Eye (tissue), 1 donor: ENCODE results near the gene AHNAK2.

Experiments used
- DNase-seq: peaks from one replicate; pipeline ENCODE4 v3.0.0-alpha.2; 2015

The AHNAK2 gene

DNA sequence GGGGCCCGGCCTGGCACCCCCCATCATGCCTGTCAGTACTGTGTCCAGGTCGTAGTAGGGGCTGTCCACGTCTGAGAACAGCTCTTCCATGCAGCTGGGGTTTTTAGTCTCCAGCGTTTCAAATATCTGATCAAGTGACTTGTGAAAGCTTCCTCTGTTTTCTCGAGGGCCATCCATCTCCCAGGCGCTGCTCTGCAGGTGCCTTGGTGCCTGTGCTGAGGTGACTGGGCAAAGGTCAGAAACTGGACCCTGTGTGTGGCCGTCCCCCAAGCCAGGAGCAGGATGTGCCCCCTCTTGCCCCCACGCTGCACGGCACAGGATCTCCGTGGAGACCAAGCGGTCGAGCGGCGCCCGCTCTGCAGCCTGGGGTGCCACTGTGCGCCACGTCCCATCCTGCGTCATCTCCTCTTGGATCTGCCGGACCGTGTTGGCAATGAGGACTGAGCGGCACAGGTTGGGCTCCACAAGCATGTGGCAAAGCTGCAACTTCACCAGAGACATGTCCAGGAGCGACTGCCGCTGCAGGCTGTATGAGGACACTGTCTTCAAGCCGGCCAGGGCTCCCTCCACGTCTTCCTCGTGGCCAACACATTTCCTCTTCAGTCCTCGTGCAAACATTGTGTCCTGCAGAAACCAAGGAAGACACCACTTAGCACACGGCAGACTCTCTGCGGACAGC lies 33.3 kb upstream of the AHNAK2 start:
- DNase-seq: no peak

DNA sequence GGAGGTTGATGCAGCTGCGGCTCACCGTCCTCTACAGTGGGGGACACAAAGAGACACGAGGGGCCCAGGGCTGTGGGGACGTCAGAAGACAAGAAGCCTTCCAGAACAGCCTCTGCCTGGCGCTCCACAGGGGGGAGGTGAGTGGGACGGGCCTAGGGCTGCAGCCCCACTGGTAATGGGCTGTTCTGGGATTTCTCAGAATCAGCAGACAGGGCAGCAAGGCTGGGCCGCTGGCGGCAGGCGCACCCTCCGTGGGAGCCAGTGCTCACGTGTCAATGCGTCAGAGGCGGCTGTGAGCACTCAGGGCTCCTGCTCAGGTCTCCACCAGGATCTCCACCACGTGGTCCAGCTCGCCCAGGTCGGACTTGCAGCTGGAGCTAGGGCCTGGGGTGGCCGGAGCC lies 32.7 kb upstream of the AHNAK2 start:
- no peak for DNase-seq

DNA sequence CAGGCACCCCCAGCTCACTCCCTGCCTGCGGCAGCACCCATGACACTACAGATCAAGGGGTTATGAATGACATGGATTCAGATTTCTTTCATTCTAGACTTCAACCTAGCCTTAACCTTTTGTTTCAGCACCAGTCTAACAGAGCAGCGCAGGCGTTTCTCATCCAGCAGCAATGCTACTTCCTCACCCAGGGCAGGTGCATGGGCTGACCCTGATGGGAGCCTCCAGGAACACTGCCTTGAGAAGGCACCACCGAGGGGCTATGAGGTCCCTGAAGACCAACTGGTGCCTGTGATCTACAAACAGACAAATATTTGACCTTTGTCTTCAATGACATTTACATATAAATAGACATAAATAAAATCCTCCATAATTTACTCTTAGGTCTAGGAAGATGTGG lies 31.9 kb upstream of the AHNAK2 start:
- DNase-seq: no peak

DNA sequence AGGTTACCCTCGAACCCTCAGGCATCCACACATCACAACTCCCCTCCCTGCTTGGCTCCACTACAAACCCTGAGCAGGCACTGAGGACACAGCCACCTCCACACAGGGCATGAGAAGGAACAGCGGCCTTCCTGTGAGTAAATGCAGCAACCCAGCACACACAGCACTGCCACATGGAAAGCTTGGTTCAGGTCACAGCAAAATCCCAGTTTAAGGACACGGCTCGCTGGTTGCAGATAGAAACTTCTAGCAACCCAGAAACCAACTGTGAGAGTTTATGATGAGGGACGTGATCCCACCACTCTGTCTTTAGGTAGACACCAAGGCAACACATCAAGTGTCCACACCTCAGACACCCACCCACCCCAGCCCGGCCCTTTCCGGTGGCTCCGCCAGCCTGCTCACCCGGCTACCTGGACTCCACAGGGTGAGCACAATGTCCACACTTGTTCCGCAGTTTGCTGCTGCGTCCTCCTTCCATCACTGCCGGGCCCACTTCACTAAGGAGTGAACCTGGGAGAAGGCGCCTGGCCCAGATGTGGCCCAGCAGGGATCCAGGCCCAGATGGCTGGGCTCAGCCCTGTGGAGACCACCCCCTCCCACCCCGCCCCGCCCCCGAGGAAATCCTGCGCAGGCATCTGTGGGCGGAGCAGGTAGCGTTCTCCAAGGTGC lies 29.6 kb upstream of the AHNAK2 start:
- no peak for DNase-seq

DNA sequence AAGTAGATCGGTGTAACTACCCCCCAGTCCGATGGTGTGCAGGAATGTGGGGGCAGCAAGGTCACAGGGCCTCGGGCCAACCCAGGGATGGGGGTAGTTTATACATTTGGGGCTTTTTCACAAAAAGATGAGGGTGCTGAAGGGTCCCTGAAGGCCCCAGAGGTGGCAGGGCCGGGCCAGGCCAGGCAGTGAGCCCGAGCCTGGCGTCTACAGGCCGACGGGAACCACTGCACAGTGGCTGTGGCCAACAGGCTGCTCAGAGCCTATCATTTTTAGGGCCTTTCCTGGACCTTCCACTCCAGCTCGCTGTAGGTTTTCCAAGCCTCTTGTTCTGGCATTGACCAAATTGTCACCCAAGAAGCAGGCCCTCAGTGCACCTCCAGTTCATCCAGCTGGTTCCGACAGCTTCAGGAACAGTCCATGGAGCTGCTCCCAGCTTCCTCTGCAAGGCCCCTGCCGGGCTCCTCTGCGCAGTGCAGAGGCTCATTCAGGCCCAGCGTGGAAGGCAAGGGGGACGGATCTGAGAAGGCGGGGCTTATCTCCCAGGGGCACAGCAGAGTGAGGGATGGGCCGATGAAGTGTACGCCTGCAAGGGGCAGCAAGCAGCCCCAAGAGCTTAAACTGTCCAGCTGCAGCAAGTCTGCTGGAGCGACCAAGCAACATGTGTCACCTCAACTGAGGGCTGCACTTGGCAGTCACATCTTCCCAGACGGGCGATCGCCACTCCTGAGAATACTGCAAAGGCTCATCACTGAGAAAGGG lies 28.8 kb upstream of the AHNAK2 start:
- DNase-seq: no peak

DNA sequence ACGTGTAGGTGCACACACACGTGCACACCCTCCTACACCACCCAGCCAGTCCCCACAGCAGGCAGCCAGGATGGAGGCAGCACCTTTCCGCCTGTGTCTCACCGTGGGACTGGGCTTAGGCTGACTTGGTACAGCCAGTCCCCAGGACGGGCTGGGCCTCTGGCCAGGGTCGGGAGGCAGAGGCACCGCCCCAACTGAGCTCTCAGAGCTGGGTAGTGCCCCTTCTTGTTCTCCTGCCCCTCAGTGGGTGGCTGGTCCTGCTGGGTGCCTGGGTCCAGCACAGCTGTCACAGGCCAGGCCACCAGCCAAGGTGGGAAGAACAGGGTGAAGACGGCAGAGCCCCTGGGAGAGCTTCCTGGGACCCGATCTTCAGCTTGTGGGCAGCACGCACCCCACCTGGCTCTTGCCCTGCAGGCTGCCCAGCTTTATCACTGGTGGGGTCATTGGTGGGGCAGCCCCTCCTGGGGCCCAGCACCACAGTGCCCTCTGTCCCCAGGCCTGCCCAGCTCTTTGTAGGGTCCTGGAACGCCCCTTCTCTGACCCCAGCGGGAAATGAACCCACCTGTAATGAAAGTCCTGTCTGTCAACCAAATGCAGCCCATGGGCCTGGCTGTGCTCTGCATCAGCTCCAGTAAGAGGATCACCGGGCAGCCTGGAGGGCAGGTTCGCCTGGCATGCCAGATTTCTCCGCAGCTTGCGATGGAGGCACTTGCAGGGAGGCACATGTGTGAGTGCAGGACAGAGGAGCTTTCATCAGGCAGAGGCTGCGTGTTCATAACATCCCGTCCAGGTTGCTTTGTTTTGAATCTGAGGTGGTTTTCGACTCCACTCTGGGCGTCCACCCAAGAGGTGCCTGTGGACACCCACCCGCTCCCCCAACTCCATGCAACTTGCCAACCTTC lies 28.0 kb upstream of the AHNAK2 start:
- DNase-seq: no peak

DNA sequence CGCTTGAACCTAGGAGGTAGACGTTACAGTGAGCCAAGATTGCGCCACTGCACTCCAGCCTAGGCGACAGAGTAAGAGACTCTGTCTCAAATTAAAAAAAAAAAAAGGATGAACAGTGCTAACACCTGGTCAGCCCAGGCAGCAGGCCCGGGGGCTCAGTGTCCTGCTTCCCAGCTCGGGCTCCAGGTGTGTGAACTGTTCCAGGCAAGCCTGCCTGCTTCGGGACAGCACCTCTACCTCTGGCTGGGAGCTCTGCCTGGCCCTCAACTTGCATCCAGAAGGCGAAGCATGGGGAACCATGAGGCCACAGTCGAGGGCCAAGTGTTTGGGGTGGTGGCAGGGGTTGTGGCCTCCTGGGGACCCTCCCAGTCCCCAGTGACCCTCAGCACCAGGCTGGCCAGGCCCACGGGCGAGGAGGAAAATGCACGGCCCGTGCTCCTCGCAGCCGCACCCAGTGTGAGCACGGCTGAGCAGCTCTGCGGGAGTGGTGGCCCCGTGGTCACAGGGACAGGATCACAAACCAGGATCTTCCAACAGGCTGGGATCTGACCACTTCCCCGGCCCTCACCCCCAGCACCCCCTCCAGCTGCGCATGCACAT lies 27.3 kb upstream of the AHNAK2 start:
- no peak for DNase-seq

DNA sequence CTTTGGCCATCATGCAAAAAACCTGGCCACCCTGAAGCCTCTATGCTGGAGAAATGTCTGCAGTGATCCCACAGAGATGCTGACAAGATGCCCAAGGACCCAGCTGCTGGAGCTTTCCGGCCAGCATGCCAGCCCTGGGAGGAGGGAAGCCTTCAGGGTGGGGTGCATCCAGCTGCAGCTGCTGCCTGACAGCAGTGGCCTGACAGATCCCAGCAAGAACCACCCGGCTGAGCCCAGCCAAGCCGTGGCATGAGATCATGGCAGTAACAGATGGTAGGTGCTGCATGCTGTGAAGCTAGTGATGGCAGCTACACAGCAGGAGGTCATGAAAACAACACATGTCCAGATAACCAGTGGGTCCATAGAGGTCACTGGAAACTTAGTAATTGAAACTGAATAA lies 21.2 kb upstream of the AHNAK2 start:
- DNase-seq: no peak

DNA sequence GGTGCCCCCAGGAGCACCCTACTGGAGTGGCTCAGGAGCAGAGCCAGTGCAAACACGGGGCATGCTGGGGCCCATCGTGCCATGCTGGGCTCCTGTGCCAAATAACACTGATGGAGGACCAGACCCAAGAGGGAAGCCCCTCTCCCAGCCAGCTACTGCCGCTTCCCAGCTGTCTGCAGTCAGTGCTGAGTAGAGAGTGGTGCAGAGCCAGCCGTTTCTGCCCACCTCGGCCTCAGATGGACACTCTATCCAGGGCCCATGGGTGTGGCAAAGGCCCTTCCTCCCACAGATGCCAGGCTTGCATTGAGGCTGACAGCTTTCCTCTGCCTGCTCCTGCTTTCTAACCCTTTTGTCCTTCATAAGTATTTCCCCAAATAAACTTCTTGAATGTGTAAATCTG lies 20.6 kb upstream of the AHNAK2 start:
- no peak for DNase-seq

DNA sequence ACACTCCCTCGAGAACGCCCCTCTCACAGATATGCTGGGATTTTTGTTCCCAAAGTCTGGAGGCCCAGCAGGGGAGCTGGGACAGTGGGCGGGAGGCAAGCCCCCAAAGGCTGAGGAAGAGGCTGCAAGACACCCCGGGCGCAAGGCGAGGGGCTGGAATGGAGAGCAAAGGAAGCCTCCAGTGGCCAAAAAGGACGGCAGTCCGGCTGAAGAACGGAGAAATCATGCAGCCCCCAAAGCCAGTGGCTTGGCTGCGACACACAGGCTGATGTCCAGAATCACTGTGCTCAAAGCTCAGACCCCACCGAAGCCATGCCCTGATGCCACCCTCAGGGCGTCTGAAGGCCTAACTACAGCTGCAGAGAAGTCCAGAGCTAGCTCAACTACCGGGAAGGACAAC lies 18.3 kb upstream of the AHNAK2 start:
- no peak for DNase-seq

DNA sequence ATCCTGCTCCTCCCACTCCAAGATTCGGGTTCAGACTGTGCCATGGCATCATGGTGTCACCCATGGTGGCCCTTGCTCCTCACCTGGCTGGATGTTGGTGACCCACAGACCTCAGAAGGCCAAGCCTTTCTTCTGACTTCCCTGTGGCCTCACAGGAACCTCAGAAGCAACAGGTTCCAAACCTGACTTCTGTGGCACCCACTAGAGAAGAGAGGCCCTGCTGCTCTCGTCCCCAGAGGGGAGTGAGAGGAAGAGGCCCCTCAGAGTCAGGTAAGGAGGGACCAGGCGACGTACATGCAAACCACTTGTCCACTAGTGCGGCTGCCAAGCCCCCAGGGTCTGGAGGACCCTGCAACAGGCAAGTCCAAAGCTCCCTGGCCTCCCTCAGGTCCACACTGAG lies 17.9 kb upstream of the AHNAK2 start:
- no peak for DNase-seq

DNA sequence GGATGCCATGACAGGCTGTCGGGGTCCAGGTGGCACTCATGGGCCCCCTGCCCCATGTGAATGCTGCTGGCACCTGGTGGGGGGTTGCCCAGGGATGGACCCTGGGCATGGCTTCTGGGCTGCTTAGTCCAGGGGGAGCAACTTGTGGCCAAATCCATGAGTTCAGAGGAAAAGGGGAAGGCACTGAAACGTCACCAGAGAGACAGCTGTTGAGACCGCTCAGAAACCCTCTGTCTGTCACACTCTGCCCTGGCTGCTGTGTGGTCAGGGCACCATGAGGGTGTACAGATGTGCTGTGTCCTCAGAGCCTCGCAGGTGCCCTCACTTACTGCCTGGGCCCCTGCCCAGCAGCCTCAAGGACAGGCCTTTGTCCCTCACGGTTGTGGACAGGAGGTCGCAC lies 16.8 kb upstream of the AHNAK2 start:
- no peak for DNase-seq

DNA sequence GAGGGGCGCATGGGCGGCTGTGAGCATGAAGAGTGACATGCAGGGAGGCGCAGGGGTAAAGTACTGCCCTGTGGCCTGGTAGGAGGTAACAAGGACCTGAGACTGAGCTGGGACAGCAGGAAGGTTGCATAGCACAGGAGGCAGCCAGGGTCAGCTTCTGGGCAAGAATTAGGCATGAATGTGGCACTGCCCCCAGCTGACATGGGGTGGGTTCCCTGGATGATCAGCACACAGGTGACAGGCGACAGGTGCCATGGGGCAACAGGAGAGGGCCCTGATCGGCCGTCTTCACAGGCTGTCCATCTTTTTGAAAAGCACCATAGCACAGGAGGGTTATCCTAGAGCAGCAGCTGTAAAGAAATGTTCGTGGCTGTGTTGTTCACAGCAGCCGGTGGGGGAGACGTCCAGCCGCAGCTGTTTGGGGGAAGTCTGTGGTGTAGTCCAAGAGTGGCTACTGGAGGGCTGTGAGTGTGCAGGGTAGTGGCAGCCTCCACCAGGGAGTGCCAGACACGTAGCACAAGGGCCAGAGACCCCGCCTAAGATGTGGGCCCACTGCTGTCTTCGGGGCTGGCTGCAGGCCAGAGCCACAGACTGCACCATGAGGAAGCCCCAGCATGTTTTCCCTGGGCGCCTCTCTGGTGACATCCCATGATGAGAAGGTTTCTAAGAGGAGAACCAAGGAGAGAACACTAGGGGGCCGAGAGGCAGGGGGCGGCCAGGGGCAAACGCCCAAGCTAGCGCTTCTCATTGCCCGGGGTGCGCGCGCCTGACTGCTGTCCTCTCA lies 15.8 kb upstream of the AHNAK2 start:
- DNase-seq: no peak

DNA sequence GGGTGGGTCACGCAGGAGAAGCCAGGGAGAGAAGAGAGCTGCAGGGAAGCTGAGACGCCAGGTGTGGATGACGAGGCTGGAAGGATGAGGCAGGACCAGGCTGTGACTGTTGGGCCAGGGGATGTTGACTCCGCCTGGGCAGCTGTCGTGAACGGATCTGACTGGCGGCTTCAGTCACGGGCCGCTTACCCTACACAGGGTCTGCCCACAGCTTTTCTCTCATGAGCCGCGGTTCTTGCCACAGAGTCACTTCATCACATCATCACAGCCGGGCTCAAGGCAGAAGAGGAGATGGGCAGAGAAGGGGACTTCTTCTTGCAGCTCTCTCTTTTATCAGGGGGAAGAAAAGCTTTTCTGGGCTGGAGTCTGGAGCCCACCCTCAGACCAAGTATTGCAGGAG lies 15.1 kb upstream of the AHNAK2 start:
- no peak for DNase-seq

DNA sequence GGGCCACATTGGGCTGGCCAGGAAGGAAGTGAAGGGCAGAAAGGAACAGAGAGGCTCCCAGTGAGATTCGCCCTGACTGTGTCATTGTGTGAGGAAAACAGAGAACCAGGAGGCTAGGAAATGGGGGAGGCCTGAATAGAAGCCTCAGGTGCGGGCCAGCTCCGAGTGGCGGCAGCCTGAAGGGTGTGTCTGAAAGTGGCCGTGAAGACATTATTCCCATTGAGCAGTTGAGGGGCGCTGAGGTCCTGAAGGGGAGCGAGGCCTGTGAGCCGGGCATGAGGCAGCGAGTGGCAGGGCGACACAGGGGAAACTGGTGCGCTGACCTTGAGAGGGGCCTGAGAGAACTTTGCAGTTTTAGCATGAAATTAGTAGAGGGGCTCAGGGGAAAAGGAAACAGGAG lies 14.3 kb upstream of the AHNAK2 start:
- no peak for DNase-seq

DNA sequence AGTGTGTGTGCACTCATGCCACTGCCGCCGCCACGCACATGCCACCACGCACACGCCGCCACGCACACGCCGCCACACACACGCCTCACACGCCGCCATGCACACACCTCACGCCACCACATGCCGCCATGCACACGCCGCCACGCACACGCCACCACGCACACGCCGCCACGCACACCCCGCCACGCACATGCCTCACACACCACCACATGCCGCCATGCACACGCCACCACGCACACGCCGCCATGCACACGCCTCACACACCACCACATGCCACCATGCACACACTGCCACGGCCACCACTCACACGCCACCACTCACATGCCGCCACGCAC lies 13.7 kb upstream of the AHNAK2 start:
- no peak for DNase-seq

DNA sequence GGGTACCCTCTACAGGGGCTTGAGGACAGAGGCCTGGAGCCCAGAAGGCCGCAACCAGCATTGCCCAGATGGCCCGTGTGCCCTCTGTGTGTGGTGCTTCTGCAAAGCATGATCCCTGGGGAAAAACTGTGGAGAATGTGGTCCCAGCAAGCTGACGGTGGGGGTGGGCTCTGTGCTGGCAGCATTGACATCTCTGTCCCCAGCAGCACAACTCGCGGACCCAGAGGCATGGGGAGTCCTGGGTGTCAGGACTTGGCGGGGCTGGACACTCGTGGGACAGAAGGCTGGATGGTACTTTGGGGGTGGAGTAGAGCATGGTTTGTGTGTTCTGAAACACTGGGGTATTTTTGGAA lies 11.8 kb upstream of the AHNAK2 start:
- DNase-seq: no peak

DNA sequence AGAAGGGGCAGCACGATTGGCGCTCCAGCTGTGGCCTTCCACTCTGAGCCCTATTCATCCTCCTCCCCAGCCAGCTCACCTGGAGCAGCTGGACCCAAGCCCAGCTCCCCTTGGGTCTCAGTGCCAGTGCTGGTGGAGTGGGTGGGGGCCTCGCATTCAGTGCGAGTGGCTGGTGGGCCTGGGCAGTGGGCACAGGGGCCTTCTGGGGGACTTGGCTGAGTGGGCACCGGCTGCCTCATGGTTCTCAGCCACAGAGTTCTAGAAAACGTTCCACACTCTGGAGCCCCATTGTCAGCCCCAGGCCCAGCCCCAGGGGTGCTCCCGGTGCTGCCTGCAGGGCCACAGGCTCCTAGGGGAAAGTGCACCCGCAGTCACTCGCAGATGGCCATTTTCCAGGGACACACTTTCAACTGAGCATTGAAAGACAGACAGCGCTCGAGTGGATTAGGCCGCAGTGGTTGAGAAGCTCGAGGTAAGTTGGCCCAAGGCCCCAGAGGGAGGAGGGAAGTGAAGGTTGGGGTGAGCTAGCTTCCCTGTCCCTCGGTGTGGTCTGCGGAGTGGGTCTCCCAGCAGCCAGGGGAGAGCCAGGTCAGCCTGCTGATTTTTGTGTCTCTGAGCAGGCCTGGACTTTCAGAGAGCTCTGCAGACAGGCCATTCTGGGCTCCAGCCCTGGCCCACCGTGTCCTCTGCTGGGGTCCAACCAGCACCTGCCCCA lies 11.2 kb upstream of the AHNAK2 start:
- DNase-seq: no peak

DNA sequence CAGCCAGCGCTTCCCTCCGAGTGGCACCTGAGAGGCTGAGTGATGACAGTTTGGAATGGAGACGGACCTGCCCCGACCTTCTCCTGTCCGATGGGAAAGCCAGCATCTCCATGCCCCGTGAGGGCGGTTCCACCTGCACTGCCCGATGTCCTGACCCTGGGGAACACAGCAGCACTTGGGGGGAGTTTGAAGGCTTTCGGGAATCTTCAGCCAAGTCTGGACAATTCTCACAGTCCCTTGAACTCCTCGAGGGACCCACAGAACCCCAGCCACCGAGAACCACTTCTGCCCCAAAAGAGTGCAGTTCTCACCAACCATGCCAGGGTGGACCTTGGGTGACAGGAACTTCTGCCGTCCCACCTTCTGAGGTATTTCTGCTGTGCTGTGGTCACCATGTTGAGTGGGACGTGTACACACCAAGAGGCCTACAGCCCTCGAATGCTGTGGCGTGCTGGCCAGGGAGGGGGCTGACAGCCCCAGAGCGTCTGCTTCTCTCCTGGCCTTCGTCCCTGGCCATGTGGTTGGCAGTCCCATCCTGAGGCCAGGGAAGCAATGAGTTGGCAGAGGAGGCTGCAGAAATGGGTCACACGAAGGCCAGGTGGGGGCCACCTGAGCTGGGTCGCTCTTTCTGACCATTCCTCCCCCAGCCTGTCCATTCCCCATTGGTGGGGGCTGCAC lies 8.5 kb upstream of the AHNAK2 start:
- no peak for DNase-seq

DNA sequence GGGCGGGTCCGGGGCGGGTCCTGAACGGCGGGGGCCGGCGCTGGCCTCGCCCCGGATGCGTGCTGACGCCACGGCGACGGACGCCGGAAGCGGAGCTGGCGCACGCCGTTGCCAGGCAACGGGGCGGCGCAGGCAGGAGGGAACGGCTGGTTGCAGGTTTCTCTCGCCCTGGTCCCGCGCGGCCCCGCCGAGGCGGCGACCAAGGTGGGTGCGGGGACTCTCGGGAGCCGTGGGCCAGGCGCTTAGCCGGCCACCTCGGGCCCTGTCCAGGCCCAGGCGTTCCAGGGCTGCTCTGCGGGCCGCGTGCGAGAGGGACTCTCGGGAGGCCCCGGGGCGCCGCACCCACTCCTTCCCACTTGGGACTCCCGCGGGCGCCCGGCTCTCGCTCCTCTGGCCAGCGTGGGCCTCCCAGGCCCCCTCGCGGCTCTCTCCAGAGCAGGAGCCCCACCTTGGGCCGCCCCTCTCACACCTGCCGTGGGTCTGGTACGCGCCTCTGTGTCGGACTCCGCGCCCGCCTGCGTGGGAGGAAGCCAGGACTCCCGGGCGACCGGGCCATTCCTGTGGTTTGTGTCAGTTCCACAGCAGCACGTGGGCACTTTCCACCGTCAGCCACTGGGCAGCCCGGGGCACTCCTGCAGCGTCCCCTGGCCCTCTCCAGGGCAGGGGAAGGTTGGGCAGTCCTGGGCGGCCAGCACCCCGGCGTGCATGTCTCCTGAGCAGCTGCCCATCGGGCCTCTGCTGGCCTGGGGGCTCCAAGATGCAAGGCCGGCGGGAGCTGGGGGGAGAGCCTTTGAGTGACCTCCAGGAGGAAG lies 7.7 kb upstream of the AHNAK2 start, which contains the start of gene CLBA1:
CLBA1 (plus strand) TSS at position 114 of the 812 bp plus-strand sequence; CDS start at position 758, 644 bp downstream.
- DNase-seq: peak; percentile 94
